Islet of Langerhans (tissue), 1 donor: ENCODE measurements around the gene PRPF8.

ENCODE experiments used
- FAIRE-seq: peaks from one replicate; lab custom pipeline; 2011; peaks lifted over from hg19 to GRCh38; lab: Jason Lieb, UNC

Gene PRPF8

DNA sequence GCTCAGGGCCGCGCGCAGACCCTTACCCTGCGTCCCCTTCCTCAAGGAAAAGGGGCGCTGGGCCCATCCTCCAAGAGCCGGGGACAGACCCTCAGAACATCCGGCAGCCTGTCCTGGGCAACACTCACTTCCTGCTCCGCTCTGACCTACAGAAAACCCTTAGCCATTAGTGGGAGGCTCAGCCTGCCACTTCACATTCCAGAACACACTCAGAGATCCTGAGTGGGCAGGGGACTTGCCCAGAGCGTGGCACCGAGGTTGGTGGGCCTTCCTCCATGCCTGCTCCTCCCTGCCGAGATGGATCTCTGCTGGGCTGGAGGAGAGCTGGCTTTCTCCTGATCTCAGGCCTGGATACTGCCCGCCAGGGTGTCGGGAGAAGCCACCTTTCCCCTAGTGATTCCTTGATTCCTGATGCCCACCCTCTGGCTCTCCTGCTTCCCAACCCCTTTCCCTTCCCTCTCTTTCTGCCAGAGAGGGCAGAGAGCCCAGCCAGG is 40.6 kb downstream of the PRPF8 start:
- no peak for FAIRE-seq

DNA sequence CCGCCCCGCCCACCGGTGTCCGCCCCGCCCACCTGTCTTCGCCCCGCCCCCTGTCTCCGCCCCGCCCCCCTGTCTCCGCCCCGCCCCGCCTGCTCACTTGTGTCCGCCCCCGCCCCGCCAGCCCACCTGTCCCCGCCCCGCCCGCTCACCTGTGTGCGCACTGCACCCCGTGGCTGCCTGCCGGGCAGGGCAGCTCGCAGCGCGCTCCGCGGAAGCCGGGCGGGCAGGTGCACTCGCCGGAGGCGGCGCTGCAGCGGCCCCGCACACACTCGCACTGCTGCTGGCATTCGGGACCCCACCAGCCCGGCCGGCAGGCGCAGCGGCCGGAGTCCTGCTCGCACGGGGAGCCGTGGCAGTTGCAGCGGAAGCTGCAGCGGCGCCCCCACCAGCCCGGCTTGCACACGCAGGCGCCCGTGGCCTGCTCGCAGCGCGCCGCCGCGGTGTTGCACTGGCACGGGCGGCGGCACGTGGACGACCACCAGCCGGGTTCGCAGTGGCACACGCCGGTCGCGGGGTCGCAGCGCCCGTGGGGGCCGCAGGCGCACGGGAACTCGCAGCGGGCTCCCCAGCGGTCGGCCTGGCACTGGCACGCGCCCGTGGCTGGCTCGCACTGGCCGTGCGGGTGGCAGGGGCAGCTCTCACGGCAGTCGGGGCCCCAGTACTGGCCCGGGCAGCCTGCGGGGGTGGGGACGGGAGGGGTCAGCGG is 41.2 kb downstream of the PRPF8 start:
- no peak for FAIRE-seq

DNA sequence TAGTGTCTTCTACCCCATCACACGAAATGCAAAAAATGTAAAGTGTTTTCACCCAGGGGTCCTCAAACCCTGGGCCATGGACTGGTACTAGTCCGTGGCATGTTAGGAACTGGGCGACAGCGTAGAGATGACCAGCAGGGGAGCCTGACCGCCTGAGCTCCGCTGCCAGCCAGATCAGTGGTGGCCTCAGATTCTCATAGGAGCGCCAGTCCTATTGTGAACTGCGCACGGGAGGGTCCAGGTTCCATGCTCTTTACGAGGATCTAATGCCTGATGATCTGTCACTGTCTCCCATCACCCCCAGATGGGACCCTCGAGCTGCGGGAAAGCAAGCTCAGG is 43.6 kb downstream of the PRPF8 start:
- FAIRE-seq = no peak

DNA sequence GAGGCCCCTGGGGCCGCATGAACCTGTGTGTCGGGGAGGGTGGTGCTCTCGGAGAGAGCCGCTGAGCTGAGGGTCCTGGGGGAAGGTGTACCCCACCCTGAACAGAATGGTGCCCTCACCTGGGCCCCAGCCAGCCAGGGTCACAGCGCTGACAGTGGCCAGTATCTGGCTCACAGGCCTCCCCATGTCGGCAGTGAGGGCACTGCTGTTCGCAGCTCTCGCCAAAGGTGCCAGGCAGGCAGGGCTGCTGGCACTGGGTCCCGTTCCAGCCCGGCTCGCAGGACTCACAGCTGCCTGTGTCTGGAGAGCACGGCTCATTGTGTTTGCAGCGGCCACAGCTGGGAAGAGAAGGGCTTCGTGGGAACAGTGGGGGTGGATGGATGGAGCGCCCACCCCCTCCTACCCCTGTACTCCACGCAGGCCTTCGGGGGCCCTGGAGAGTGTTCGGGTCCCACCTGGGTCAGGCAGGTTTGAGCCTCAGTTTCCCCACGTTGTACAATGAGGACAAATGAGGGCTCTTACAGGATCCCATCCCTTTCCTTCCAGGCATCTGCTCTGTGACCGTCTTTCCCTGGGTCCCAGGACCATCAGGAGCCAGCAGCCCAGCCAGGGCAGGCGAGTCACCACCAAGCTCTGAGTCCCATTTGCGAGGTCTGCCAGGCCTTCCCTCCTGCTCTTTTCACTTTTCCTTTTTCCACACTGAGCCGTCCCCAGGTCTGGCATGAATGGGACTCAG is 44.2 kb downstream of the PRPF8 start:
- FAIRE-seq = no peak

DNA sequence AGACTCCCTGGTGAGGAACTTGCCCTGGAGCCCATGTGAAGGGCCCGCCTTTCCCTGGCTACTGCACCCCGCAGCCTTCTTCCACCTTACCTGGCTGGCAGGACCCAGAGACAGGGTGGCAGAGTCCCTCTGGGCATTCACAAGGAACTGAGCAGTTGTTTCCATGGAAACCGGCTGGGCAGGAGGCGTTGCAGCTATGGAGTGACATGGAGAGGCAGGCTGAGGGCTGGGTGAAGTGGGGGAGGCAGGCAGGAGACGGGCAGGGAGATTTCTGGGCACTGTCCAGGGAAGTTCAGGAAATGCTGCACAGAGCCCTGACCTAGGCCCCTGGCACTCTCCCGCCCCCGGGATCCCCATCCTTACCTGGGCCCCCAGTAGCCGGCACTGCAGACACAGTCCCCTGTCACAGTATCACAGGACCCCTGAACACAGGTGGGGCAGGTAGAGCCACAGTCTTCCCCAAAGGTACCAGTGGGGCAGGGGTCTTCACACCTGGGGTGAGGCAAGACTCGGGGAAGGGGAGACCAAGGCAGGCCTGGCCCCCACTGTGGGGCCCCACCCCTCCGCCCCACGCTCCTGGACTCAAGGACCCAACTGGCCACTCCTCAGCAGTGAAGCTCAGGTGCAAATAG is 45.0 kb downstream of the PRPF8 start:
- no peak for FAIRE-seq

DNA sequence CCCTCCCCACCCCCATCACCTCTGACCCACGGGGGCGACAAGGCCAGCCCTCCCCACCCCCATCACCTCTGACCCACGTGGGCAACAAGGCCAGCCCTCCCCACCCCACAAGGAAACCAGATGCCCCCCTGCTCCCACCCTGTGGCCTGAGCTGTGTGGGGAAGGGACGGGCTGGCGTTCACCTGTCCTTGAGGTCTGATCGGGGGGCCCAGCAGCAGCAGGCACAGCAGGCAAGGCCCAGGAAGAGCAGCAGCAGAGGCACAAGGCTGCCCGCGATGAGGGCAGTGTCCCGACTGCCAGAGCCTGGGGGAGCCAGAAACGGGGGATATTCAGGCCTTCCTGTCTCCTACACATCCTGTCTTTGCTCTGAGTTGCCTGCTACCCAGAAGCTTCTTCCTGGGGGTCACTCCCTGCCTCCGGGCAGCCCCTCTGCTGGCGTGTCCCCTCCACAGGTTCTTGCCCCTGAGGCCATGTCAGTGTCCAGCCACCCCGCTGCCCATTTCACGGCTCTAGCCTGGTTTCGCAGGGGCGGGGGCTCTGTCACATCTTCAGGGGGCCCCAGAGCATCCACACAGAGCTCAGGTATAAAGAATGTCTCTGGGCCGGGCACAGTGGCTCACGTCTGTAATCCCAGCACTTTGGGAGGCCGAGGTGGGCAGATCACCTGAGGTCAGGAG is 45.9 kb downstream of the PRPF8 start:
- FAIRE-seq = no peak

DNA sequence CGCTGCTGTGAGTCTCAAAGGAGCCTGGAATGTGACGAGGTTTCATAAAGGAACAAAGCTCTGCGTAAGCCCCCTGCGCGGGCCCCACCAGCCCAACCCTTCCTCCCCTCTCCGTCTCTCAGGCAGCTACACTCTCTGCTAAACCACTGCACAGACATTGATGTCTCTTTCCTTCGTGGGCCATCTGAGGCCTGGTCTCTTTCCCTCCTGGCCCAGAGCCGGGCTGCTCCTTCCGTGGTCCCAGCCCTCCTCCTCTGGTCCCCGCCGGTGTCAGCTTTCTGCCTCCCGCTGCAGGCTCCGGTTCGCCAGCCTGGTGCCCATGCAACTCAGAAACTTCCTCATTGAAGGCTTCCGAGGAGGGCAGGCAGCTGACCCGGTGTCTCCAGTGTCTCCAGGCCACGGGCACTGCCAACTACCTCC is 46.5 kb downstream of the PRPF8 start:
- FAIRE-seq = no peak

DNA sequence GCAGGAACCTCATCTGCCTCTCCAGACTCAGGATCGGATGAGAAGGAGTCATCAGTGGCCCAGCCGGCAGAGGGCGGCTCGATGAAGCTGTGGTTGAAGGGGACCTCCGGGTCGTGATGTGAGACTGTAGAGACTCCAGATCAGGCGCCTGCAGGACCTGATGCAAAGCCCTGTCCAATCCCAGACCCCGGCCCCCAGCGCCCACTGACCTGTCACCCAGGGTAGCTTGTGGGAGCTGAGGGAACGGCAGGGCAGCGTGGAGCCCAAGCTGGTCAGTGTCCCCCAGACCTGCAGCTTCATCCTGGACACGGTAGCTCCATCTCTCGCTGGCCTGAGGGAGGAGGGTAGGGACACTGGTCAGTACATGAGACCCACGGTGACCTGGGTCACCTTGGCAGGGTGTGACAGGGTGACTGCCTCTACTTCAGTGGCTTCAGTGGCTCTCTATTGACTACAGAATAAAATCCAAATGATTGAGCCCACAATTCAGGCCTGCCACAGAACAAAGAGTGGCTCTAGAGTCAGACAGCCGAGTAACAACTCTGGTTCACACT is 47.9 kb downstream of the PRPF8 start:
- no peak for FAIRE-seq

DNA sequence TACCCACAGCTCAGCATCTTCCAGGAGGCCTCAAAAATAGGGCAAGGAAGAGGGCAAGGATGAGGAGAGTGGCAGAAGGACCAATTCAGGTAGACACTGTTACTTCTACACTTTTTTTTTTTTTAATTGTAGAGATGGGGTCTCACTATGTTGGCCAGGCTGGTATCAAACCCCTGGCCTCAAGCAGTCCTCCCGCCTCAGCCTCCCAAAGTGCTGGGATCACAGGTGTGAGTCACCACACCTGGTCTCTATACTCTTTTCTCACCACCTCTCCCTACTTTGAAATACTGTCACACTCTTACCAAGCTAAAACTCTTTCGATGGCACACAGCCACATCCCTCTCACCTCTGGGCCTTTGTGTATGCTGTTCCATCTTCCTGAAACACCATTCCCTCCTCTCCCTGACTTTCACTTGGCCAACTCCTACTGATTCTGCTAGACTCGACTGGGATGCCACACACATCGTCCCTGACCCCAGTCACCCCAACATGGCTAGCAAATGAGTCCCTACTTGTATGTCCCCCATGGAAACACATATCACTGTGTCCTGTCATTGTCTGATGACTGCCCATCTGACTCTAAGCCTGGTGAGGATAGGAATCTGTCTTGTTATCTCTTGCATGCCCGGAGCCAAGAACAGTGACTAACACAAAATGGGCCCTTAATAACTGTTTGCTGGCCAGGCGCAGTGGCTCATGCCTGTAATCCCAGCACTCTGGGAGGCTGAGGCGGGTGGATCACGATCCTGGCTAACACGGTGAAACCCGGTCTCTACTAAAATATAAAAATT is 48.8 kb downstream of the PRPF8 start:
- FAIRE-seq = no peak

DNA sequence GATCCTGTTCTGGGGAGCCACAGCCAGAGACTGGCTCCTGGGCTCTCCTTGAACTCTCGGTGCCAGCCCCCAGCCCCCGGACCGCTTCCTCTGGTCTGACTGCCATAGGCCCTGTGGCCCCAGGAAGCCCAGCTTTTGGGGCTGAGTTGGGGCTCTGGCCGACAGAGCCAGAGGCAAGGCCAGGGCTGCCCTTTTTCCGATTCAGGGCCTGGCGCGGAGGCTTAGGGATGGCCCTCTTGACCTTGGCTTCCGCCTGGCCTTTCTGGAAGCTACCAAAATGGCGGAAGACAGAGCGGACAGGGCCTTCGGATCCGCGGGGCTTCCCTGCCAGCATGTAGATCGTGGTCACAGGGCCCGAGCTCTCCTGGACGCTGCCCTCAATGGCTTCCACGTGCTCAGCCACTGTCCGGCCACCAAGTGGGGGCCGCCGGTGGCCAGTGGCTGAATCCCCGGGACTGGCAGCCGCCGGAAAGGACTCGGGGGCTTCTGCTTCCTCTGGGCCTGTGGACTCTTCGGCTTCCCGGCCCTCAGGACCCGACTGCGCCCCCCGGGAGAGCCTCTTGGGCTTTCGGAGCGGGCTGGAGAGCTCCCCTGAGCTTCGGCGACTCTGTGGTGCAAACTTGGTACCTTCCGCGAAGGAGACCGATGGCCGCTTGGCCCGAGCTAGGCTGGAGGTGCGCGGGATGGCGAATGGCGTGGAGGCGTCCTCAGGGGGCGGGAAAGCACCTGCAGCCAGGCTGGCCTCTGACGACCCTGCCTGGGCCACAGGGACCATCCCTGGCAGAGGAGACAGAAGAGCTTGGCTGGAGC is 49.6 kb downstream of the PRPF8 start:
- no peak for FAIRE-seq

DNA sequence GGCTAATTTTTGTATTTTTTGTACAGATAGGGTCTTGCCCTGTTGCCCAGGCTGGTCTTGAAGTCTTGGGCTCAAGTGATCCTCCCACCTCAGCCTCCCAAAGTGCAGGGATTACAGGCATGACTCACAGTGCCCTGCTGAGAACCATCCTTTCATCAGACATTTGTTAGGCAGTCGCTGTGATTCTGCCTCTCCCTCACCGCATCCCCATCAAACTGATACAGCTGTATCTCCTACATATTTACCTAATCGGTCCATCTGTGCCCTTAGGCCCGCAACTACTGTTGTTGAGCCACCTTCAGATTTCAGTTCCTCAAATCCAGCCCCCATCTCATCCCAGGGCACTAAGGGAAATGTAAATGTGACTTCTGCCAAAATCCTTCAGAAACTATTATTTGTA is 54.0 kb downstream of the PRPF8 start:
- FAIRE-seq = no peak

DNA sequence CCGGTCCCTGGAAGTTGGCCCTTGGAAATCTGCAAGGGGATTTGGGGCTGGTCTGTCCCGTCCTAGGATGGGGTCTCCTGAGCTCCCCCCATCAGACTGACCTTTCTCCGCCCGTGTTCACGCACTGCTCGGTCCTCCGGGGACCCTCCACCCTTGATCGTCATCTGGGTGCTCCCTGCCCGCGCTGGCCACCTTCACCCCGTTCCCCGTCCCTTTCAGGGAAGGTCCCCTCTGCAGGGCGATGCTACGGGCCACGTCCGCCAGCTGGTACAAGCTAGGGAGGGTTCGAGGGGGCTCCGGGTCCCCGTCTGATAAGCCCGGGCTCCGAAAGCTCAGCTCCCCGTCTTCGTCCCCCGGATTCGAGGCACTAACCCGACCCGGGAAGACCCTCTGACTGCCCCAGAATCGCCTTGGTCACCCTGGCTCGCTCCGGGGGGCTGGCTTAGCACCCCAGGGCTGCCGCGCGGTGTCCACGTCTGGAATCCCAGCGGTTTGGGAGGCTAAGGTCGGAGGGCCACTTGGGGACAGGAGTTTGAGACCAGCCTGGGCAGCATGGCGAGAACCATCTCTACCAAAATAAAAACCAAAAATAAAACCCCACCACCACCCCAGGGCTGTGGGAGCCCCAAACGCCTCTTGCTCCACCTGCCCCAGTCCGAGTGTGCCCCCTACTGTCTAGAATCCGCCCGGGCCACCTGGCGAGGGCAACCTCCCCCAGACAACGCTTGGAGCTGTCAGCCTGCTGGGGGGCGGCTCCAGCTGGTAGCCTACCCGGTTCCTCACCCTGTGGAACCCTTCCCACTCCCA is 55.0 kb downstream of the PRPF8 start:
- FAIRE-seq = no peak

DNA sequence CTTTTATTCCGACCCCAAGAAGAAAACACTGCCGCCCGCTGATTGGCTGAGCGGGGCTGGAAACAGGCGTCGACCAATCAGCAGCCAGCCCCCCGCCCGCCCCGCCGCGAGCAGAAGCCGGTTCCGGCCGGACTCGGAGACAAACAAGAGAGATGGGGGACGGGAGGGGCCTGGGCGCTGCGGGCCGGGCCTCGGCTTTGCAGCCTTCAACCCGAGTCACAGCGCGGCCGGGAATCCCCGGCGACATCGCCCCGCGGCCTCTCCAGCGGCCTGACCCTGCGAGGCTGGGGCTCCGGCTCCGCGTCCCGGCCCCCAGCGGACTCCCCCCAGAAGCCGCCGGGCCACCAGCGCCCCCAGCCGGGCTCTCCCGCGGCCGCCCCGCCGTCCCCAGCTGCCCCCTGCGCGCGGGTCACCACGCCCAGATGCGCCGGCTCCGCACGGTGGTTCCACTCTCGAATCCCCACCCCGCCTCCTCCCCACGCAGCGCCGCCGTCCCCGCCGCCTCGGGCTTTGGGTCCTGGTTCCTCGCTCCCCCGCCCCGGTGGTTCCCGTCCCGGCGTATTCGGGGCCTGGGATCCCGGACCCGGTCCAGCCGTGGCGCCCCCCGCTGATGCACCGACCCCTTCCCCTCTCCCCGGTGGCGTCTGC is 55.7 kb downstream of the PRPF8 start:
- no peak for FAIRE-seq

DNA sequence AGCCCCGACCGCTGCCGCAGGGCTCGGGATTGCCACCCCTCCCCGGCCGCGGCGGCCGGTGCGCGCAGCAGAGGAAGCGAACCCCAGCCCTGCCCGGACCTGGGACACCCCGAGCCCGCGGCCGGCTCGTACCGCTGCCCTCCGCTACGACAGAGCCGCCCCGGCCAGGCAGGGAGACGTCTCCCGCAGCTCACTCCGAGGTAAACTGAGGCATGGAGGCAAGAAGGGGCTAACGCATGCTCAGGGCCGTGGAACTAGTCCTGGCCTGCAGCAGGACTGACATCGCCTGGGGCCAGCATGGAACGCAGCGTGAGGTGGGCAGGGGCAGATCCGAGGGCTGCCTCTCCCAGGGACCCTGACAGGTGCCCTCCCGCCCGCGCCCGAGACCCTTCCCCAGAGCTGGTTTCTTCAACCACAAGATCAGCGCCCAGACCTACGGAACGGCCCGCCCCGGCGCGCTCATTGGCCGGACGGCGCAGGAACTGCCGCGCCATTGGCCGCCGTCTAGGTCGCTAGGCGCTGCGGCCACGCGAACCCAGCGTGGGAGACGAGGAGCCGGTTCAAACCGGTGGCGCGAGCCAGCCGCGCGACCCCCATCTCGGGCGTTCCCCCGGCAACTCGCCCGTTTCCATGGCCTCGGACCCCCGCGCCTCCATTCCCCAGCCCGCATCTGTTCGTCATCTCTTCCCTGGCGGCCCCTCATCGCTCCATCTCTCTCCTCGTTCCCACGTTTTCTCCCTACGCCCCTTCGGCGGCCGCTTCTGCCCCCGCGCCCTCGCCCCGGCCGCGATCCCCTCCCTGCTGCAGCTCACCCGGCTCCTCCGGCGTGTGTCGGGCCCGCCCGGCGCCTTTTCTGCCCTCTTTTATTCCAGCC is 56.4 kb downstream of the PRPF8 start, which contains the start of gene SLC43A2:
Gene SLC43A2, minus strand, starts transcription at position 853 of the 874 bp plus-strand sequence. CDS start 960 bp downstream, outside the sequence.
- no peak for FAIRE-seq

DNA sequence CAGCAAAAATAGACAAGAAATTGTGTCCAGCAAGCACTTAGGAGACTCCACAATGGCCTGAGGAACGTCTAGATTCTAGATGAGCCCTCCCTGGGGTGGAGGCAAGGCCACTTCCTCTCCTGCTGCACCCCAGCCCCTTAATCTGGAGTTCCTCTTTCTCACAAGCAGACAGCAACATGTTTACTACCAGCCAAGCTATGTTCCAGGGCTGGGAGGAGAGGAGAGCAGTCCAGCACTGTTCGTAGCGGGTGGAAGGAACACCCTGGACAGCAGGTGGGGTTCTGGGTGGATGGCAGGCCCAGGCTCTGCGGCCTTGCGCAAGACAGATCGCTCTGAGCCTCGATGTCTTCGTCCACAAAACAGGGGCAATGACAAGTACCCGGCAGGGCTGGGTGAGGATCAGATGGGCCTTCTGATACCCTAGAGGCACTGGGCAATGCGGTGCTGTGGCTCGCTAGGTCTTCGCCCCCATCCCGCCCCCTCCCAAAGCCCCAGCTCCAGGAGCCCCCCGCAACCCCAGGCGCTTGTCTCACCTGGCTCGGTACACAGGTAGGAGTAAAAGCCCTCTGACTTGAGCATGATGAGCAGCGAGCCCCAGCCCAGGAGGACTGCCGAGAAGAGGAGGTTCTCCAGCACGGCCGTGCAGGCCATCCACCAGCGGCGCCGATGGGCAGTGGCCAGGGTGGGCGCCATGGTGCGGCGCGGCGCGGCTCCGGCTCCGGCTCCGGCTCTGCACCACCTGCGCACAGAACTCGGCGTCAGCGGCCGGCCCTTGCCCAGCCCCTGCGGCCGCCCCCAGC is 57.3 kb downstream of the PRPF8 start:
- FAIRE-seq = no peak

DNA sequence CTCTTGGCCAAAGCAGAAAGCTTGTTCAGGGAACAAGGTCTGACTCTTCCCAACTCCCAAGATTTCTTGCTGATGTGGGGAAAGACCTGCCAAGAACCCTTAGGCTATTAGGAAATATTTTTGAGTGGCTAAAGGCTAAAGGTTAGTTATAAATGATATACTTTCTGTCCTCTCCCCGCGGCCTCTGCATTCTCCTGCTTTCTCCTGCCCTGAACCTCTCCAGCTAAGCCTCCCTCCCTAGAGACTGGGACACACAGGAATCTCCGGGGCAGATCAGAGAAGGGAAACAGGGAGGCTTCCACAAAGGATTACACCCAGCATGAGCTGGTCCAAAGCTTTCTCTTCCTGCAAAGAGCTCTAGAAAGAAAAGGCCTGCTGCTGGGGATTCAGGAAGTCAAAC is 58.3 kb downstream of the PRPF8 start:
- FAIRE-seq = no peak

DNA sequence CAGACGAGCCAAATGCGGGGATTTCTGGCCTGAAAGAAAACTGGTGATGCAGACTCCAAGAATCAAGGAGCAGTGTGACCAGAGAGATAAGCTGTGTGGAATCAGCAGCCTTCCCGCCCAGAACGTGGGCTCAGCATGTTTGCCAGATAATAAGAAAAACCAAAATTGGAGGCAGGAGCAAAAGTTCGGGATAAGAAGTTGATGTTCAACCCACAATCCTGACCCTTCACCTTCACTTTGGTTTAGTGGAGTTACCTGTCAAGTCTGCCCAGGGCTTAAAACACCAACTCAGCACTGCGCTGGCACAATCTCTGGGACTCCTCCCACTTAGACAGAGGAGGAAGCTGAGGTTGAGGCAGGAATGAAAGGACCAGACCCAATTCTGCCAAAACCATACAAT is 59.1 kb downstream of the PRPF8 start:
- no peak for FAIRE-seq

DNA sequence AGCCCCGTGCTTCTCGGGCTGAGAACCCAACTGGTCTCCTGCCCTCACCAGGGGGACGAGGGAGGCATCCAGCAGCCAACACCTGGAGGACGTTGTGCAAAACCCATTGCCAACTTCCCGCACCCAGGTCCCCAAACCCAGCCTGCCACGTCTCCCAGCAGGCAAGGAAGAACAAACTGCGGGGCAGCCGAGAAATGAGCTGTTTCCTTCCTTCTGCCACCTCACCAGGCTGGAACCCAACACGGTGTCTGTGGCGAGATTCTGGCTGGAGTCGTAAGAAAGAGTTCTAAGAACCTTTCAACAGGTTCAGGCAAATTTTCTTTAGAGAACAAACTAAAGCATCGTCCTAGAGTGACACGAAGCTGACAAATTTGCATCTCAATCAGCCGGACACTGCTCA is 59.6 kb downstream of the PRPF8 start:
- FAIRE-seq = no peak
